Stimulated activated CD4-positive, alpha-beta T cell treated with anti-CD3 and anti-CD28 coated beads, Interleukin-2, amount 100 ng/mL, for 24 hours (primary cell): ENCODE measurements around the gene MIA2.
"Not testable (repeated sequence)": the region's sequence is repeated elsewhere in the genome, so short reads cannot be mapped to it uniquely, and the experiment has no call there.

Experiments
- DNase-seq, 2 donors: peaks; one replicate each; pipeline ENCODE4 v3.0.0-alpha.2; 2020

MIA2 gene

DNA sequence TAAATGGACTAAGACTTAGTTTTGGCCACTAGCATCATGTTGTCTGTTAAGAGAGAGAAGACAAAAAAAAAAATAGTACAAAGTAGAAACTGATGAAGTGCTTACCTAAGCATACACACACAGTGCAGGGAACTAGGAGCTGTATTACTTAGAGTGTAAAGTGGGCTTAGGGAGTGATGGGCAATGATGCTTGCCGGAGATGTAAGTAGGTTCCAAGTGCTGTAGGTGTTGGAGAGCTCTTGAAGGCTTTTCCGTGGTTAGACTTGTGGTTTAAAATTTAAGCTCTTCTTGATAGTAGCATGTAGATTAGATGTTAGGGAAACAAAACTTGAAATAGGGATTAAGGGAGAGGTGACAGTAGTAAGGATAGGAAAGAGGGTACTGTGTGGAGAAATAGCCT is 34.7 kb downstream of the MIA2 start:
- DNase-seq = no peak

DNA sequence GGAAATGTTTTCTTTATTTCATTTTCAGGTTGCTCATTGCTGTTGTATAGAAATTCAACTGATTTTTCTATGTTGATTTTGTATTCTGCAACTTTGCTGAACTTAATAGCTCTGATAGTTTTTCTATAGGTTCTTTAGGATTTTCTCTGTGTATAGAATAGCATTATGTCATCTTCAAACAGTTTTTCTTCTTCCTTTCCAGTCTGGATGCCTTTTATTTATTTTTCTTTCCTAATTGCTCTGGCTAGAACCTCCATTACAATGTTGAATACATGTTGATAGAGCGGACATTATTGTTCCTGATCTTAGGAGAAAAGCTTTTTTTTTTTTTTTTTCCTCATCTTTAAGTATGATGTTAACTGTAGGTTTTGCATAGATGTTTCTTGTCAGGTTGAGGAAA is 39.2 kb downstream of the MIA2 start:
- no peak for DNase-seq

DNA sequence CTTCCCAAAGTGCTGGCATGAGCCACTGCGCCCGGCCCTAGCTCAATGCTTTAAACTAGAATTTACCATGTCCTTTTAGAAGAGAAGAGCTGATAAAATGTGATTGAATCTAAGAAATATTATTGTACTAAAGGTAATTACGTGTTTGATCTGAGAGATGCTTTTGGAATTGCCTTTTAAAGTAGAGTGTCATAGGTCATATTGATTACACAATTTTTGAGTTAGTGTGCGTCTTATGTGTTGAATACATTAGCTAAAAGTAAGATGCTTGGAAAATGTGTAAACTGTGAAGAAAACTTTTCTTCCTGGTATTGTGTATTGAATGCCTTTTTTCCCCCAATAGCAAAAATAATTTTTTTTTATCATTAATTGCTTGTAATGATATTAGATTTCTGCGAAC is 41.7 kb downstream of the MIA2 start:
- DNase-seq = no peak

DNA sequence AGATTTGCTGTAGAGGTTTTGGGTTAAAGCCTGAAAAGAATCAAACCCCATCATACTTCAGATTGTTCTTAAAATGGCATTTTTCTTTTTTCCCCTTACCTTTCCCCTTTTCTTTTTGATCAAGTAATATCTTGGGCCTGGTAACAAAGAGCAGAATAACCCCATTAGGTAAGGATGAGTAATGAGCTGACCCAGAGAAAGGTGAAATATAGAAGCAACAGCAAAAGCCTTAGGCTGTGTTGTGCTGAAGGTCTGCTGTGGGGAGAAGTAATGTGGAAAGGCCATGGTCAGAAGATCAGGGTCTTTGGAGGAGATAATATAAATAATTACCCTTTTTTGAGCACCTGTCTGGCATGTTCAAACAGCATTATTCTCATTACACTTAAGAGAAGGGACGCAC is 42.3 kb downstream of the MIA2 start:
- no peak for DNase-seq

- no peak for DNase-seq
Measured at GRCh38 chr14:39276579-39277114, 42.9 kb downstream of the MIA2 start.

GRCh38 chr14:39279515-39279914 is 45.8 kb downstream of the MIA2 start:
- DNase-seq = no peak

DNA sequence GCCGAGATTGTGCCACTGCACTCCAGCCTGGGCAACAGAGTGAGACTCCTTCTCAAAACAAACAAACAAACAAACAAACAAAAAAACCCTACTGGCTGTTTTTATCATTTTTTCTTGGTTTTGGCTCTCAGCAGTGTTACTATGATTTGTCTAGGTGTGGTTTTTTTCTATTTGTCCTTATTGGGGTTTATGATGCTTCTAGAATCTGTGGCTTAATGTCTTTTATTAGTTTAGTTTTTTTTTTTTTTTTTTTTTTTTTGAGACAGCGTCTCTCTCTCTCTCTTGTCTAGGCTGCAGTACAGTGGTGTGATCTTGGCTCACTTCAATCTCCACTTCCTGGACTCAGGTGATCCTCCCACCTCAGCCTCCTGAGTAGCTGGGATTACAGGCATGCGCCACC is 47.0 kb downstream of the MIA2 start:
- DNase-seq = not testable (repeated sequence)

DNA sequence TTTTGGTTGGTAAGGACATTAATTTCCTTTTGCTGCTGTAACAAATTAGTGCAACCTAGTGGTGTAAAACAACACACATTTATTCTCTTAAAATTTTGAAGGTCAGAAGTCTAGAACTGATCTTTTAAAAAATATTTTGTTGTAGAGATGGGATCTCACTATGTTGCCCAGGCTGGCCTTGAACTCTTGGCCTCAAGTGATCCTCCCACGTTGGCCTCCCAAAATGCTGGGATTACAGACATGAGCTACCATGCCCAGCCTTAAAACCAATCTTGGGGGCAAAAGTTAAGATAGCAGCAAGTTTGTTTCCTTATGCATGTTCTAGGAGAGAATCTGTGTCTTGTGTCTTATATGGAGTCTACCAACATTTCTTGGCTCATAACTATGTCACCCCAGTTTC is 55.8 kb downstream of the MIA2 start:
- no peak for DNase-seq

- no peak for DNase-seq
Measured at GRCh38 chr14:39291701-39292100, 58.0 kb downstream of the MIA2 start.

DNA sequence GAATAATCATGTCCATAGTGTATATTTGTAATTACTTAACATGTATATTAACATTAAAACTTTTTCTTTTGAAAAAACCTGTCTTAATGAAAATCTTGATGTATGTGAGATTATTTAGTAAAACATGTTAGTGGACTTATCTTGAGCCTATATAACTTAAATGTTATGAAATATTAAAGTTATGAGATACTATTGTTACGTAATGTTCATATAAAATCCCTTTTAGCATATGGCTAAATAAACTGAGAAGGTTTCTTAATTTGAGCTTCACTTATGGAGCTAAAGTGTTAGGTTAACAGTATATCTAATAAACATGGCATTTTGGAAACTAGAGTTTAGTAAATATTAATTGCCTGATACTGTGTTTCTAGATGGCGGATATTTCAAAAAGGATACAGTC is 59.9 kb downstream of the MIA2 start:
- DNase-seq = no peak

DNA sequence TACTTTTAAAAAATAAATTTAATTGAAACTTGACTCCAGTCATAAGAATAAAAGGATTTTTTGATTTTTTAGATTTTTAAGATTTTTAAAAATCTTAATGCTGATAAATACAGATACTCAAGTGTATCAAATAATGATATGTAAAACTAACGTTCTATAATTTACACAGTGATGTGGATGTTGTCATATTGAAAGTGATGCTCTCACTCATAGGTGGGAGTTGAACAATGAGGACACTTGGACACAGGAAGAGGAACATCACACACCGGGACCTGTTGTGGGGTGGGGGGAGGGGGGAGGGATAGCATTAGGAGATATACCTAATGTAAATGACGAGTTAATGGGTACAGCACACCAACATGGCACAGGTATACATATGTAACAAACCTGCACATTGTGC is 66.7 kb downstream of the MIA2 start:
- DNase-seq = not testable (repeated sequence)

GRCh38 chr14:39302124-39302810 is 68.6 kb downstream of the MIA2 start:
- no peak for DNase-seq

- DNase-seq = no peak
Measured at GRCh38 chr14:39303115-39303514, 69.4 kb downstream of the MIA2 start.

DNA sequence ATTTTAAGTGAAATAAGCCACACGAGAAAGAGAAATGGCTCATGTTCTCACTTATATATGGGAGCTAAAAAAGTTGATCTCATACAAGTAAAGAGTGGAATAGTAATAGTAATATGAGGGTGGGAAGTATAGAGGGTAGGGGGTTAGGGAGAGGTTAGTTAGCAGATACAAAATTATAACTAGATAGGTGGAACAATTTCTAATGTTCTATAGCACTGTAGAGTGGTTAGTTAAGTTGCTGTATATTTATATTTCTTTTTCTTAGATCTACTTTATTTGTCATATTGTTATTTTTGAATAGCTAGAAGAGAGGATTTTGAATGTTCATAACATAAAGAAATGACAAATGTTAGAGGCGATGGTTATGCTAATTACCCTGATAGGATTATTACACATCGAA is 74.1 kb downstream of the MIA2 start:
- no peak for DNase-seq

DNA sequence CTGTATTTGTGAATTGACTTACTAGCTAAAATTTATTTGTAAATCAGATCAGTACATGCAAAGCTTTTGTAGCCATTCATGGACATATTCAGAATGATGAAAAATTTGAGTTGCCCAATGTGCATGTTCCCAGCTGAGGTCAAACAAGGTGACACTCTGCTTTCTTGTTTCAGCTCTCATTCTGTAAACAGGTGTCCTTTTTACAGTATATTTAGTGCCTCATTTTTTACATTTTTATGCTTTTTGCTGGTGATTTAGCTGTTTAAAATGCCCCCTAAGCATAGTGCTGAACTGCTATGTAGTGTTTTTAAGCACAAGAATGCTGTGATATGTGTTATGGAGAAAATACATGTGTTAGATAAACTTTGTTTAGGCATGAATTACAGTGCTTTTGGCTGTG is 76.3 kb downstream of the MIA2 start:
- DNase-seq = no peak

GRCh38 chr14:39315859-39316444 is 82.2 kb downstream of the MIA2 start:
- DNase-seq = no peak

DNA sequence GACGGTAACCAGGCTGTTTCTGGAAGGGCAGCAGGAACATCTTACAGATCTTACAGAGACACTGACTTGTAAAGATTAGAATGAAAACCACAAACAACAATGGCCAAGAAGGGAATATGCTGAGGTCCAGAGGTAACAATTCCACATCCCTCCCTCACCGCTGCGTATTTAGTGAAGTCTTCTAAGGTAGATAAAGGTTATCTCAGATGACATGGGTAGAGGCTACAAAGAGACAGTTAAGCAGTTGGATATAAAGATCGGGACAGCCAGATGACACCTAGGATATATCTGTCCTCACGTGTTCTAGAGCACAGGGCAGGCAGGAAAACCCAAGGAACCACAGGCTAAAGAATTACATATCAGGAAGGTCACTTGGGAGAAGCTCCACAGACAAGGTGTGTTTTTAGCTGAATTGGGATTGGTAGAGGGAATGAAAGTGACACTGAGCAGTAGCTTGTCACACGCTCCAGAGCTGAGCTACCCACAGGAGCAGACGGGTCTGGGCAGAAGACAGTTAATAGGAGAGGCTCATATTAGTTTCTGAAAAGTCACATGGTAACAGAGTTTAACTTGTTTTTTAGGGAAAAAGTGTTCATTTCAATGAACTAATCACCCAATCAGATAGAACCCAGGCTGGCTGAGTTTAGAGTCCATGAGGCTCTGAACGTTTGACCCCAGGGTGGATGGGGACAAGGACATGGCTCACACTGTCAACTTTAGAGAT is 83.3 kb downstream of the MIA2 start:
- no peak for DNase-seq

GRCh38 chr14:39318574-39318973 is 84.9 kb downstream of the MIA2 start:
- DNase-seq = no peak

DNA sequence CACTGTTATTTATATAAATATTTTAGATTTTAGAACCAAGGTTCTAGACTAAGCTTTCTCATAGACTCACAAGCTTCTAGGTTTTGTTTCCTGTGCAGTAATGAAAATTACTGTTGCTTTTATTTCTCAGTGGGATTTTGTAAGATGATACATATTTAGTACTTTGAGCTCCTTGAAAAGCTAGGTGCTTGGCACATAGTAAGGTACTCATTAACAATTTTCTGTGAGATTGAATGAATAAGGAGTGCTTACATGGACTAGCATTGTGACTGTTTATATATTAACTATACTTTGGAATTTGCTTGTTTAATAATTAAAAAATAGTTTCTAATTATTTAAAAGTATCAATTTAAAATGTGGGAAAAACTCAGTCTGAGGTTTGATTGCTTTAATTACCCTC is 85.7 kb downstream of the MIA2 start:
- no peak for DNase-seq

- DNase-seq = no peak
Measured at GRCh38 chr14:39320318-39320717, 86.6 kb downstream of the MIA2 start.

DNA sequence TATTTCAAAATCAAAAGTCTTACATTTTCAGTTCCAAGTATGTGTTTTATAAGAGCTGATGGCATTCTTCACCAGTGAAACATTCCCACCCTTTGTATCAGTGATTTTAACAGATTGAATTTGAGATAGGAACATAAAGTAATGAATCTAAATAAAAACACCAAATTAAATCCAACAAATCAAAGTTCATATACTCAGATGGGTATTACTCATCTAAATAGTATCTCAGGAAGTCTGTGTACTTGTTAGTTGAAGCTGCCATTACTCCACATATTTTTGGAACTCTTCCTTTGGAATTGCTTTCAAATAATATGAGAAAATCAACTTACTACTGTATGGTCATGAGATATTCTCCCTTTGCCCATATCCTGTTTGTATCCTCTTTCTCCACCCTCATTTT is 89.1 kb downstream of the MIA2 start:
- no peak for DNase-seq

- DNase-seq = no peak
Measured at GRCh38 chr14:39324097-39324496, 90.4 kb downstream of the MIA2 start.

DNA sequence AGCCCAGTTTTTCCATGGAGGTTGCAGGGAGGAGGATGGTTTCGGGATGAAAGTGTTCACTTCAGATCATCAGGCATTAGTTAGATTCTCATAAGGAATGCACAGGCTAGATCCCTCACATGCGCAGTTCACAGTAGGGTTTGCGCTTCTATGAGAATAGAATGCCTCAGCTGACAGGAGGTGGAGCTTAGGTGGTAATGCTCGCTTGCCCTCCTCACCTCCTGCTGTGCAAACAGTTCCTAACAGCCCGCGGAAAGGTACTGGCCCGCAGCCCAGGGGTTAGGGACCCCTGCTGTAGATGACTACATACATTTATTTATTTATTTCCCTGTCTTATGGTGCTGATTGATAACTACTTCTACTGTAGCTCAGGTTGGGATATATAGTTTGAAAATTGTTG is 105.3 kb downstream of the MIA2 start:
- DNase-seq = no peak

DNA sequence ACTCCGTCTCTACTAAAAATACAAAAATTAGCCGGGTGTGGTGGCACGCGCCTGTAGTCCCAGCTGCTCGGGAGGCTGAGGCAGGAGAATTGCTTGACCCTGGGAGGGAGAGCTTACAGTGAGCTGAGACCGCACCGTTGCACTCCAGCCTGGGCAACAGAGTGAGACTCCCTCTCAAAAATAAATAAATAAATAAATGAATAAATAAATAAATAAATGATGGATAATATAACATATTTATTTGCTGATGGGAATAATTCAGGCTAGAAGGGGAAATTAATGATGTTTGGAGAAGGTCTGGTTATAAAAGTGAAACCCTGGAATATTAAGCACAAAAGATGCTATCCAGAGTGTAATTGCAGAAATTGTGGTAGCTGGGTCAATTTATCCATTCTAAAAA is 107.4 kb downstream of the MIA2 start:
- DNase-seq = not testable (repeated sequence)
